Stimulated activated CD8-positive, alpha-beta memory T cell treated with anti-CD3 and anti-CD28 coated beads, Interleukin-4, amount 100 ng/mL, for 48 hours (primary cell): ENCODE measurements around the gene GABRB1.

Experiments used
- DNase-seq: peaks from one replicate; pipeline ENCODE4 v3.0.0-alpha.2; 2020

GABRB1 gene

DNA sequence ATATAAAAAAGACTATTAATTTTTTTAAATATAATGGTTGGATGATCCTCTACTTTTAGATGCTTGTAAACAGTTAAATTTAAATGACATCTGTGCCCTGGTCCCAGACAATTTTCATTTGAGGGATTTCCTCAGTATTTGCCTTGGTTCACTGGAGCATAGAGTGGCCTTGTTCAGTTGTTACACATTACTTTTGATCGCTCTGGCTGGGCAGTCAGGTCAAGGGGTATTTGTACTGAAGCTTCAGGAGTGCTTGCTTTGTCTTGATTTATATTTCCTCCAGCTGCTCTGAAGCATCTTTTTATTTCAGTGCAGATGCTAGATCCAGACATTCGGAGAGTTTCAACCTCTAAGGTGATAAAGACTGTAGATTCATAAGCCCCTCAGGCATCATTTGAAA lies 382.2 kb downstream of the GABRB1 start:
- no peak for DNase-seq

- no peak for DNase-seq
These were observed 384.4 kb downstream of the GABRB1 start for GRCh38 chr4:47415719-47416118.

DNA sequence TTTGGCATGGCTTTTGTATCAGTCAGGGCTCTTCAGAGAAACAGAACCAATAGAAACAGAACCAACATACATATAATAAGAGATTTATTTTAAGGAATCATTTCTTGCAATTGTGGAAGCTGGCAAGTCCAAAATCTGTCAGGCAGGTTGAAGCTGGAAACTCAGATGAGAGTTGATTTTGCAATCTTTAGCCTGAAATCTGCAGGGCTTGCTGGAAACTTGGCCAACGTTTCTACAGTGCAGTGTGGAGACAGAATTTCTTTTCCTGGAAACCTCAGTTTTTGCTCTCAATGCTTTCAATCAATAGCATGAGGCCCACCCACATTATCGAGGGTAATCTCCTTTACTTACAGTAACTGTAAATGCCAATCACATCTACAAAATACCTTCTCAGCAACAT lies 386.8 kb downstream of the GABRB1 start:
- no peak for DNase-seq

DNA sequence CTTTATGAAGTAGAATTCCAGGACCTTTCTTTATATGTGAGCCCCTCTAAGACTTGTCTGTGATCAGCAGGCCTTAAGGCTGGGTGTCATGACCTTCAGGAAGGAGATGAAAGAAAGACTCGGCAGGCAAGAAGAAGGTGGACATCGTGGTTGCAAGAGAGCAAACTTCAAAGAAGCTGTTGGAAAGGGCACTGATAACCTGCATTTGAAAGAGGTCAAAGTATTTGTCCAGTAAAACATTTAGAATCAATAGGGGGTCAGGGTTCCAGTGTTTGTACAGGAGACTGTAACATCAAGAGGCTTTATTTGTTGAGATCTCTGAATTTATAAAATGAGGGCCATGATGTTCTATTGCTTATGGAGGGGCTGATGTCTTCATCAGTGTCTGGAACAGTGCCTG lies 387.9 kb downstream of the GABRB1 start:
- no peak for DNase-seq

- DNase-seq: no peak
These were observed 394.3 kb downstream of the GABRB1 start for GRCh38 chr4:47425628-47426027.

- no peak for DNase-seq
These were observed 396.6 kb downstream of the GABRB1 start for GRCh38 chr4:47427935-47428334.

DNA sequence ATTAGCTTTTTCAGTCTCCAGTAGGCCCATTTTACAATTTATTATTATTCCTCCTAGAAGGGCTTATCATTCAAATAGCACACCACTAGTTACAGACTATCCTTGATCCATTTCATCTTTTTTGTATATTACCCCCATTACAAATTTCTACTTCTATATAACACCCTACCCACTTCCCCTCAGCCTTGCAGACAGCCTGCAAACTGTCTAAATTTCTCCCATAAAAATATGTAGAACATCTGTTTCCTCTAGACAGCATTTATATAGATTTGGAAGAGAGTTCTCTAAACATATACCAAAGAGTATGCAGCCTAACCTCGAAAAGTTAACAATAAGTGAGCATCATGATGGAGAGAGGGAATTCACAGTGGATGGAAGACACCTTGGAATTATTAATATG lies 401.4 kb downstream of the GABRB1 start:
- no peak for DNase-seq

GRCh38 chr4:47434931-47435330 lies 403.6 kb downstream of the GABRB1 start:
- no peak for DNase-seq

GRCh38 chr4:47442980-47443379 lies 411.6 kb downstream of the GABRB1 start:
- DNase-seq: no peak

DNA sequence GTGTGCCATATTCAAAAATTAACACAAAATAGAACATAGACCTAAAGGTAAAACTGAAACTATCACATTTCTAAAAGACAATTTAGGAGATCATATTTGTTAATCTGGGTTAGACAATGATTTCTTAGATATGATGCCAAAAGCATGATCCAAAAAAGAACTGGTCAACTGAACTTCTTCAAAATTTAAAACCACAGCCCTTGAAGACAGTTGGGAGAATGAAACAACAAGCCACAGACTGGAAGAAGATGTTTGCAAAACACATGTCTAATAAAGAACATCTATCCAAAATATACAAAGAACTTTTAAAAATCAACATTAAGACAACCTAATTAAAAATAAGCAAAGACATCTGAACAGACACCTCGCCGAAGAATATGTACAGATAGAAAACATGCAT lies 412.7 kb downstream of the GABRB1 start:
- DNase-seq: no peak

DNA sequence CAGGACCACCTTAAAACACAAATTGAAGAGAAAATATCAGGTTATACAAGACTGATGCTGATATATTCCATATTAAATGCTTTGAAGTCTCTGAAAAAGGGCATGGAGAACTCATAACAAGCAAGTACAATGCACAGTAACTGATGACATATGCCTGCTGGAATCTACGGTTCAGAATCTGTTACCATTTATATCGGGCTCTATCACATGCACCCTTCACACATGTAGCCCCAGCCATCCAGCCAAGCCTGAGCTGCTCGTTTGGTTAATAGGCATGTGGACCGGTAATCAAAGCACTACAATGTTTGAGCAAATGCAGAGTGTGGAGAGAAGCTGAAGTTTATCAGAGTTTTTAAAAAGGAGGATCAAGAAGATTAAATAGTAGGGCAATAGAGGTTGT lies 420.3 kb downstream of the GABRB1 start:
- no peak for DNase-seq

GRCh38 chr4:47462799-47463234 lies 431.4 kb downstream of the GABRB1 start:
- DNase-seq: no peak

- peak; percentile 97 for DNase-seq
These were observed 432.0 kb downstream of the GABRB1 start, which contains the start of gene COMMD8 for GRCh38 chr4:47463235-47463956. COMMD8 (minus strand) TSS chr4:47463702; CDS start chr4:47463651, 51 bp downstream.

DNA sequence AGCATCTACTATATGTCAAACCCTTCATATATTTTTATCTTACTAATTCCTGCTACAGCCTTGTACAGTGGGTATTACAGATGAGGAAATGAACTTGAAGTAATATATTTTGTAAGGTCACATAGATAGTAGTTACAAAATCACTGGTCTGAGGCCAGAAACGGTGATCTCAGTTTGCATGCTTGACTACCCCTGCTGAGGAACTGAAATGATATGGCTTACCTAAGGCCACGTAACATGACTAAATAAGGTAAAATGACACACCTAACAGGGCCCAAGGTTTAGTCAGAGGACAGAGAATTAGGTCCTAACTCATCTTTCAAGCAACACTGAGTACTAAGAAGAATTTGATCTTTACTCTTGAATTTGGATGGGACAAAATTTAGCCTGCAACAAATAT lies 433.6 kb downstream of the GABRB1 start:
- no peak for DNase-seq

- DNase-seq: no peak
These were observed 434.9 kb downstream of the GABRB1 start for GRCh38 chr4:47466056-47466785.

GRCh38 chr4:47468706-47469365 lies 437.5 kb downstream of the GABRB1 start:
- DNase-seq: no peak

- DNase-seq: no peak
These were observed 438.6 kb downstream of the GABRB1 start for GRCh38 chr4:47469951-47470350.

DNA sequence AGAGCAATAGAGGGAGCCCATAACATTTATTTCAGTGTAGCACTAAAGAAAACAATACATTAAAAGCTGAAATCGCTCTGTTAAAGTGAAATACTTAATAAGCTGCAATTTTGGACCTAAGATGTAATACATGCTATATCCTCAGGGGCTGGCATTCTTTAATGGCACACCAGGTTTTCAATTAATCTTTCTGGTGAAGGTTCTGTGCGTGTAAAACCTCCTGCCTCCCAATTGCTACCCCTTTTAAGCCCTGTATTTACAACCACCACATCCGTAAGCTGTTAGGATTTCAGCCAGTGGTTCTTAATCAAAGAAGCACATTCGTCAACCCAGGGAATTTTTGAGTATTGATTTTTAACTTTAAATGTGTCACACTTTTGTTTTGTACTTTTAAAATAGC lies 439.7 kb downstream of the GABRB1 start:
- no peak for DNase-seq

DNA sequence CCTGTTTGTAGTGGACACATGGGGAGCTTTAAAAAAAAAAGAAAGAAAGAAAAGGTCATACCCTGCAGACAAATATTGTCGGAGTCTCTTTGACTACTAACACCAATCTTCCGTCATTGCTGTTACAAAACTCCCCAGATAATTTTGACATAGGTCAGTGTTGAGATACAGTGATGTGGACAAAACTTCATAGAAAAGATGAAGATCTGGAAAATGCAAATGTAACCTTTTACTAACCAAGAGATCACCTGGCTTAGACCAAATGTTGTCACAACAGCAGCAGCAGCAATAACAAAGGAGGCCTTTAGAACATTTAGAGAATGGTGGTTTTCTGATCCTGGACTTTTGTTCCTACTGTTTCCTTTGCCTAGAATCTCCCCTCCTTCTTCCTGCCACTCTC lies 440.2 kb downstream of the GABRB1 start:
- DNase-seq: no peak

GRCh38 chr4:47473141-47473750 lies 441.9 kb downstream of the GABRB1 start:
- DNase-seq: no peak

DNA sequence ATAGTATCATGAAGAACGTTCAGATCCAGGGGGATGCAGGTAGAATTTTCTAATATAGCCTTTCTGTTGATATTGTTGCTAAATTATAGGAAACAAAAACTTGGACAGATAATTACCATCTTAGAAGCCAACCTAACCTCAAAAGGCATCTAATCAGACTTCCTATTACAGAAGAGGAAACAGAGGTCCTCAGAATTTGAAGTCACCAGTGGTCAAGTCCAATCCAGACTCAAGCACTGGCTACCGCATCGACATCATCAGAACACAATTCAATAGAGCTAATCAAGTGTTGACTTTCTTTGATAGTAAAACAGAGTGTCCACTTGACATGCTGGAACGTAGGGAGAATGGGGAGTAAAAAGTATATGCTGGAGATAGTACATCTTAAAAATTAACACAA lies 443.4 kb downstream of the GABRB1 start:
- DNase-seq: no peak

- DNase-seq: no peak
These were observed 444.0 kb downstream of the GABRB1 start for GRCh38 chr4:47475411-47475810.
